Cerebellar cortex (tissue), 1 donor: ENCODE data around the gene CNR2.
"Not testable (repeated sequence)": the region's sequence is repeated elsewhere in the genome, so short reads cannot be mapped to it uniquely, and the experiment has no call there.

Experiments
- DNase-seq: peaks from one replicate; pipeline ENCODE4 v3.0.0-alpha.2; 2015; ENCODE audit warnings: low spot score

CNR2 gene

DNA sequence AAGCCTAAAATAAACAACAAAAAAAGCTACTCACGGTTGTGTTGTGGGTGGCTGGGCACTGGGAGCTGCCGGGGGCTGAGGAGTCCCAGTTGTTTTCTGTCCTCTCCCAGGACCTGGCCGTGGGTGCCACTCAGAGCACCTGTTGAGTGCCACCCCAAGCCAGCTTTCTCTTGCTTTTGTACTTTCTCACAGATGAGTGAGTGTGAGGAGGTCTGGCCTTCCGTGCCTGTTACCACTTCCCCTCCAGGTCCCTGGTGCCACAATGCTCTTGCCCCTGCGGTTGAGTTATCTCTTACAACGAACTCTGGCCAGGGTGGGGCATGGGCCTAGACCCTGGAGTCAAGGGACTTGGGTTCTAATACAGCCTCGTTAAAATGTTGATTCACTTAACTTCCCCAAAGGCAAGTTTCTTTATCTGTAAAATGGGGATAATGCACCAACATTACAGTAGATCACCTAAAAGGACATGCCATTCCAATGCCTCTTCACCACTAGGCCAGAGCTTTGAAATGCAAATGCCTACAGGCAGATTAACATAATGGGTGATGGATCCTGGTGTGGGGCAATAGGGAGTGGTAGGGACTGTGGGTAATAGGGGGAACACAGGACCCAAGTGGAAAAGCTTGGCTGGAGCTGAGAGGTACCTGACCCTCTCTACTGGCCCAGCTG, at the start of gene CNR2:
Gene CNR2 (minus strand): TSS at position 151 of the 669 bp plus-strand sequence. CDS start 37,745 bp downstream, outside the sequence.
- no peak for DNase-seq

DNA sequence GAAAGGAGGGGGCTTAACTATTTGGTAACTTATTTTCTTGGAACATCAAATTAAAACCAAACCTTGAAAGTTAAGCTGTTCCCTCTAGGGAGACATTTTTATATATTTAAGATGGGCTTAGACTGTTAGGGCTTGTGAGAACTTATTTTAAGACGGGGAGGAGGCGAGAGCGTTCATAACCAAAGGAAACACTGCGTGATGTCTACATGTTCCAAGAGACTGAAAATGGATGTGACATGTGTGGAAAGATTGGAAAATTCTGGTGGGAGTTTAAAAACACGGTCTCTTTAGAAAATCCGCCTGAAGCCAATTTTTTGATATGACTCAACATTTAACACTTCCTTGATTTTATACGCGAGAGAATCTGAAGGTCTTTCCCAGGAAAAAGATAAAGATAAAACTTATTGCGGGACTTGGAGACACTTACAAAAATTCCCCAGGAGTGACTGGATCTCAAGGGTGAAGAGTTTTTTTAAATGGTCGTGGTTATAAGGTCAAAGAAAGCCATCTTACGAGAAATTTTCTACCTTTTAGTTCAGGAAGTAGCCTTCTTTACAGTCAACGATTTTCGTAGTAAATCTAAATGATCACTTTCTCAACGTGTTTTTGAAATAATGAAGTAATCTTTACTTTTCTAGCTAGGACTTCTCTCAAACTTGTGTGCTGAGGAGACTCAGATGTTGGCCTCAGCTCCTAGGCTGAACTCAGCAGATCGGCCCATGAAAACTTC, 47.3 kb upstream of the CNR2 start:
- no peak for DNase-seq

GRCh38 chr1:23959461-23960290, 46.5 kb upstream of the CNR2 start, which contains the start of gene PNRC2:
Gene PNRC2, plus strand, starts transcription at chr1:23959828. Its CDS starts 1,630 bp downstream, at chr1:23961458.
- DNase-seq: peak; percentile 96

DNA sequence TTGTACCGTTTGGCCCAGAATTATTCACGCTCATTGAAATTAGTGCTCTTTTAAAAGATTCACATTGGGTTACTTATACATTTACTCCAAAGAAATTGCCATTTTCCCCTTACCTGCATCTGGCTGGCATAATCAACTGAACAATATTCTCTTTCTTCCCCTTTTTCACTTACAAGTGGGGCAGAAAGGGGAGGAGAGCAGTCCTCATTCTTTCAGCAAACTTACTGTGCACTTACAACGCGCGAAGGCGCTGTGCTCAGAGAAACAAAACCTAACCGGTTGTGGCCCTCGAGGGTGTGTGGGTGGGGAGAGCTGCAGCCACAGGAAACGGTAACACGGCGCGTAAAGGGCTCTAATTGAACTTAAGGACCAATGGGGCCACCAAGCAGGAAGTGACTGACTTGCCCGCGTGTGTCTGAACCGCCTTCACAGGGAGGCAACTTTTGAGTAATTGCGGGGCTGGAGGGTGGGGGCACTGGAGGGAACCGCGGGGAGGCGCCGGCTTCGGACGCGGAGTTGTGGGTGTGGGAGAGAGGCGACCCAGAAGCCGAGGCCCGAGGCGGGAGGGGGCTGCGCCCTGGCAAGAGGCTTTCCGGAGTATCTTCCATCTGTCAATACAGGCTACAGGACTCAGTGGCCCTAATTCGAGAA, 45.8 kb upstream of the CNR2 start:
- peak; percentile 91 for DNase-seq

DNA sequence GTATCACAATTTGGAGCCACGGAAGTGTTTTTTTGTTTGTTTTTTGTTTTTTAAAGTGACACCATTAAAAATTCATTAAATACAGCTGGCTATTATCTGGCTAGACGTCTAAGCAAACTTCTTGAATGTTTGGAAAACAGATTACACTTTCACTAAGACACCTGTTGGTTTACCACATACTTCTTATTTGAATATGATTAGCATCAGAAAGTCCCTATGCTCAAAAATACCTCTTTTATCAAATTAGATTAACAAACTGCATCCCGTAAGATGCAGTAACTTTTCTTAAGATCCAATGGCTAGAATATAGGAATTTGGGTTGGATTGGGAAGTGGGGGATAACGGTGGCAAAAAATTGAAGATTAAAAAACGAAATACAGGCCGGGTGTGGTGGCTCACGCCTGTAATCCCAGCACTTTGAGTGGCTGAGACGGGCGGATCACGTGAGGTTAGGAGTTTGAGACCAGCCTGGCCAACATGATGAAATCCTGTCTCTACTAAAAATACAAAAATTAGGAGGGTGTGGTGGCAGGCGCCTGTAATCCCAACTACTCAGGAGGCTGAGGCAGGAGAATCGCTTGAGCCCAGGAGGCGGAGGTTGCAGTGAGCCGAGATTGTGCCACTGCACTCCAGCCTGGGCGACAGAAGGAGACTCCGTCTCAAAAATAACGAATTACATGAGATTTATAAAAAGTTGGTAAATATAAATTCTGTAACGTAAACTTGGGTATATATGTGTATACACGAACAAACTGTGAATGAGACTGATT, 45.1 kb upstream of the CNR2 start:
- DNase-seq: not testable (repeated sequence)

DNA sequence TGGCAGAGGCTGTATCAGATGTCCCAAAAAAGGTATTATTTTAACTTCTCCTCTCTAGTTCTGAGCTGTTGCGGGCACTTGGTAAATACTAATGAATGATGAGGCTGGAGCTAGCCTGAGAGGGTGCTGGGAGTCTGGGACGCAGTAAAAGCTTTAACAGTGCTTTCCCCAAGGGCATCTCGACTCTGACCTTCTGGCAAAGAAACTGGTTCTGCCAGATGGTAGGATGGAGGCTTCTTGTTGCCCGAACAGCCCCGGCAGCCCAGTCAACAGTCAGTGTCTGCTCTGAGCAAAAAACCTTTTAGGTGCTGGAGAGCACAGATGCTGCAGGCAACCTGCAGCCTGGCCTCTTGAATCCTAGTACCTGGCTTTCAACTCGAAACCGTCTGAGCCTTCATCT, 43.9 kb upstream of the CNR2 start:
- peak; percentile 83 for DNase-seq

- no peak for DNase-seq
Measured at GRCh38 chr1:23953020-23953419, 39.9 kb upstream of the CNR2 start.

GRCh38 chr1:23947366-23947765, 34.2 kb upstream of the CNR2 start:
- DNase-seq: no peak

- DNase-seq: no peak
Measured at GRCh38 chr1:23936481-23937176, 23.5 kb upstream of the CNR2 start.

- DNase-seq: no peak
Measured at GRCh38 chr1:23931491-23931880, 18.3 kb upstream of the CNR2 start.

DNA sequence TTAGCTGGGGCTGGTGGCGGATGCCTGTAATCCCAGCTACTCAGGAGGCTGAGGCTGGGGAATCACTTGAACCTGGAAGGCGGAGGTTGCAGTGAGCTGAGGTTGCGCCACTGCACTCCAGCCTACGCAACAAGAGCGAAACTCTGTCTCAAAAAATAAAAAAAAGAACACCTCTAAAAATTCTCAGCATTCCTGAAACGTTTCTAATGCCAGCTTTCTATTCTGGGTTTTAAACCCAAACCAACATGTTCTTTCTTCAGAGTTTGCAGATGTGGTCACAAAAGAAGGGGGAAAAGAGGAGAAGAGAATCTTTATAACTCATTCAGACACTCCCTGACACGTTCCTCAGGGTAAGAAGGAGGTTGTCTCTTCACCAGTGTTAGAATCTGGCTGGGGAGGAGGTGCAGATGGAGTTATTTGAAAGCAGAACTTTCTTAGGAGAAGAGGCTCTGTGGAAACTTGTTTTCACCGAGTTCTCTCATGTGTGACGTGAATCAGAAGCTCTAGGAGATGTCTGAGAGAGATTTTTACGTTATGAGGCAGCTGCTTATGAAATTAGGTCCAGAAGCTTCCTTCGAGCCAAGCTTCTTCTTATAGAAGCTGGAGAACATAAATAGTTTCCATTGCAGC, 17.8 kb upstream of the CNR2 start:
- DNase-seq: no peak

DNA sequence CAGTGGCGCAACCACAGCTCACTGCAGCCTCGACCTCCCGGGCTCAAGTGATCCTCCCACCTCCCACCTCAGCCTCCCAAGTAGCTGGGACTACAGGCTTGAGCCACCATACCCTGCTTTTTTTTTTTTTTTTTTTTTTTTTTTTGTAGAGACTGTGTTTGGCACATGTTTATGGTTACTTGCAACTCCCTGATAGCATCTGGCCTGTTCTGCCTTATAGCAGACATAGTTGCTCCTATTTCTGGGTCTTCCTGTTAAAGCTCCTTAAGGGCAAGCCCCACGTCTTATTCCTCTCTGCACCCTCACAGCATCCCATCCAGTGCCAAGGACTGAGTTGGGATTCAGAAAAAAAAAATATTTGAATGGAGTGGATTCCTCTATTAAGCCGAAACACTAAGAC, 17.1 kb upstream of the CNR2 start:
- no peak for DNase-seq

GRCh38 chr1:23928789-23929188, 15.6 kb upstream of the CNR2 start:
- no peak for DNase-seq

GRCh38 chr1:23927097-23927496, 13.9 kb upstream of the CNR2 start:
- no peak for DNase-seq

DNA sequence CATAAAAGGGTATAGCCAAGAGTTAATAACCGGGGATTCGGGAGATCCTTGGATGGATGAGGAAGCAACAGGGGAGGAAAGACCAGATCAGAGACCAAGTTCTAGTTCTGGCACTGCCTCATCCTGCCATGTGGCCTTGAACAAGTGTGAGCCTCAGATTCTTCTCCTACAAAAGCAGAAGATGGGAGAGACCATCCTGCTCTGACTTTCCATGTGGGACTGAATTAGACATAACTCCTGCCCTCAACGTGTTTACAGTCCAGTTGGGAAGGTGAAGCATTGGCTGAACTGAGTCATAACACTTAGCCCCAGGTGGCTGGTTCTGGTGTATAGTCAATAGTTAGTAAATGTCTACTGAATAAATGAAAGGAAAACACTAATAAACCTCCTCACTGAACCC, 12.1 kb upstream of the CNR2 start:
- DNase-seq: no peak

GRCh38 chr1:23924601-23925000, 11.4 kb upstream of the CNR2 start:
- no peak for DNase-seq

- DNase-seq: no peak
Measured at GRCh38 chr1:23923592-23924499, 10.7 kb upstream of the CNR2 start.

DNA sequence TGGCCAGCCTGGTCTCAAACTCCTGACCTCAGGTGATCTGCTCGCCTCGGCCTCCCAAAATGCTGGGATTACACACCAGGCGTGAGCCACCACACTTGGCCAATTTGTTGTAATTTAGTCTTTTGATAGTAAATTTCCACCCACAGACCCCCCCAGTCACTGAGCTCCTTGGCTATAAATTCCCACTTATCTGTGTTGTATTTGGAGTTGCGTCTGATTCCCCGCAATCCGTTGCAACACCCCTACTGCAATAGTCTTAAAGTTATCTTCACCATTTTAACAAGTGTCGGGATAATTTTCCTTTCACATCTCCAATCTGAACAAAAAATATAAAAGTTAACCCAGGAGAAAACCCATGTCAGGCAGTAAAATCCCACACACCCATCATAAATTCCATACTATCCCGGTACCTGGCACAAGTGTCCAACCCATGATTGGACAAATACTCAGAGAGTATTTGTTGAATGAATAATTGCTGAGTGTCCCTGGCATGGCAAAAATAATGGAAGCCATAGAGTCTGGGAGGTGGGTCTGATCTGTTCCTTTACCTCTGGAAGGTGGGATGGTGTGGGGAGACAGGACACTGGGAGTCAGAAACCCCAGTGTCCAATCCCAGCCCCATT, 9.3 kb upstream of the CNR2 start:
- no peak for DNase-seq
